Endothelial cell of umbilical vein (primary cell): ENCODE data around the gene BORCS5. TPM values are rescaled to one million over a fixed set of nuclear protein-coding genes. Genes with fewer than 3 reads are reported as not detected.

Source experiments
- BruUV-seq: library from RNA; stranded (reverse); fragments of 400-500 nt; replicated peaks from 2 replicates; lab custom pipeline; 2021; lab: Mats Ljungman, UMichigan
- CTCF ChIA-PET: fragments of 300-600, 350-600 bp; sonication (Branson Sonifier 250); formaldehyde crosslinking; loops from one replicate; lab custom pipeline; 2021; ENCODE audit warnings: antibody characterized with exemption, inconsistent platforms; lab: Charles Lee
- POLR2A ChIA-PET: fragments of 300-600, 350-600 bp; sonication (Branson Sonifier 250); formaldehyde crosslinking; loops from one replicate; lab custom pipeline; 2021; ENCODE audit warnings: antibody characterized with exemption, inconsistent platforms; lab: Charles Lee
- DNase-seq: peaks from one replicate; pipeline ENCODE4 v3.0.0-alpha.2; 2011; ENCODE audit warnings: low read depth, low spot score
- FAIRE-seq: peaks from 2 replicates; lab custom pipeline; 2011; peaks lifted over from hg19 to GRCh38; lab: Jason Lieb, UNC
- H2AFZ ChIP-seq: 2 replicates; pipeline ENCODE4 v1.6.0; 2012; ENCODE audit warnings: low read depth, low read length, control low read depth, inconsistent platforms
- H3K27ac ChIP-seq: 2 replicates; pipeline ENCODE4 v1.5.1; 2011; ENCODE audit warnings: low read depth, mild to moderate bottlenecking, control low read depth, low read length, moderate library complexity; ENCODE audit not compliant: insufficient read depth
- H3K27me3 ChIP-seq, 2 experiments: 2 replicates each; pipeline versions ENCODE4 v1.6.0 to v1.6.1; 2011; ENCODE audit warnings: low read length in 2 of 2, mixed read lengths in 1 of 2; ENCODE audit not compliant: control insufficient read depth in 2 of 2, insufficient read depth in 2 of 2
- H3K36me3 ChIP-seq, 2 experiments: 2 replicates in 1 of 2; 3 replicates in 1 of 2; pipeline ENCODE4 v1.5.1; 2011; ENCODE audit warnings: low read length in 2 of 2, mild to moderate bottlenecking in 1 of 2, moderate library complexity in 1 of 2; ENCODE audit not compliant: control insufficient read depth in 2 of 2, insufficient read depth in 2 of 2; ENCODE audit errors: extremely low read depth in 1 of 2
- H3K4me1 ChIP-seq: 3 replicates; pipeline ENCODE4 v1.5.1; 2011; ENCODE audit warnings: mild to moderate bottlenecking, low read length; ENCODE audit not compliant: control insufficient read depth, insufficient read depth; ENCODE audit errors: extremely low read depth
- H3K4me2 ChIP-seq: 2 replicates; pipeline ENCODE4 v1.6.1; 2011; ENCODE audit warnings: low read length, control low read depth, mixed read lengths; ENCODE audit not compliant: insufficient read depth
- H3K4me3 ChIP-seq, 3 experiments: fragments of 200-600 bp in 1 of 3; sonication (generic), shearing (Covaris generic) in 1 of 3; replicated peaks in 1 of 3; 2 replicates each; pipeline ENCODE4 v1.5.1; 2011 to 2016; ENCODE audit warnings: control low read depth in 3 of 3, low read length in 3 of 3, mild to moderate bottlenecking in 2 of 3, inconsistent platforms in 1 of 3, low read depth in 1 of 3, moderate library complexity in 1 of 3; ENCODE audit not compliant: insufficient read depth in 1 of 3
- H3K79me2 ChIP-seq: 2 replicates; pipeline ENCODE4 v1.6.0; 2012; ENCODE audit warnings: low read length, inconsistent platforms; ENCODE audit not compliant: control insufficient read depth, insufficient read depth
- H3K9ac ChIP-seq: replicated peaks from 2 replicates; pipeline ENCODE3; 2011; ENCODE audit warnings: low read length, control low read depth; ENCODE audit not compliant: insufficient read depth; ENCODE audit errors: extremely low read depth
- H3K9me1 ChIP-seq: replicated peaks from 3 replicates; pipeline ENCODE4 v1.6.0; 2011; ENCODE audit warnings: mild to moderate bottlenecking, low read length; ENCODE audit not compliant: control insufficient read depth, insufficient read depth; ENCODE audit errors: extremely low read depth
- H3K9me3 ChIP-seq: replicated peaks from 2 replicates; pipeline ENCODE4 v1.5.1; 2012; ENCODE audit warnings: low read length, inconsistent platforms; ENCODE audit not compliant: control insufficient read depth, insufficient read depth
- H4K20me1 ChIP-seq: replicated peaks from 2 replicates; pipeline ENCODE3; 2011; ENCODE audit warnings: mild to moderate bottlenecking, low read length; ENCODE audit not compliant: control insufficient read depth, insufficient read depth; ENCODE audit errors: extremely low read depth
- GATA2 ChIP-seq: IDR thresholded peaks from 2 replicates; pipeline ENCODE4 v1.7.0; 2011; ENCODE audit warnings: low read depth, mild to moderate bottlenecking, moderate library complexity, mixed read lengths, low read length; ENCODE audit not compliant: insufficient read length, insufficient read depth
- MYC ChIP-seq: IDR thresholded peaks from one replicate; pipeline ENCODE4 v1.6.1; 2011; ENCODE audit warnings: mild to moderate bottlenecking, low read depth, low read length
- POLR2A ChIP-seq: IDR thresholded peaks from 2 replicates; pipeline ENCODE4 v1.6.1; 2012; ENCODE audit warnings: low read depth, mild to moderate bottlenecking, control low read depth, low read length
- dilution Hi-C: fragments of 300-500 bp; cut with MboI; formaldehyde crosslinking; loops from one replicate; pipeline ENCODE4 v1.15.0; 2019; ENCODE audit warnings: low sequenced_read_pairs; ENCODE audit not compliant: extremely low pct_ligation_motif_present
- intact Hi-C: fragments of 100-400 bp; cut with micrococcal nuclease; formaldehyde crosslinking; loops from one replicate; pipeline ENCODE4 v1.10.0; 2022
- polyA plus RNA-seq, 4 experiments: library from polyadenylated mRNA; depleted of rRNA in 3 of 4; stranded (reverse) in 3 of 4; unstranded in 1 of 4; fragments of >200 nt; gene quantifications; 2 replicates each; pipeline versions ENCODE4 v1.2.1 to v1.2.3, GENCODE V29; 2011 to 2012; ENCODE audit warnings: missing spikeins in 1 of 4
- total RNA-seq: library from RNA; stranded (reverse); gene quantifications from 2 replicates; pipeline ENCODE4 v1.2.3, GENCODE V29; 2021
- TF ChIP-seq, protein P1 (sequence below), 2 donors: IDR thresholded peaks; 1 replicate in 1 of 2; 2 replicates in 1 of 2; pipeline ENCODE4 v1.5.1; 2011; ENCODE audit warnings: low read length in 2 of 2, mild to moderate bottlenecking in 2 of 2, moderate library complexity in 2 of 2, control low read depth in 1 of 2, inconsistent platforms in 1 of 2, low read depth in 1 of 2; ENCODE audit not compliant: insufficient read depth in 1 of 2; ENCODE audit errors: extremely low read depth in 1 of 2

BORCS5 gene
- total and polyA plus RNA-seq, 2 donors (not counting 3 experiments of a cell fraction or from before 2014, with no cell fraction given): 8.3 to 10.5 TPM

DNA sequence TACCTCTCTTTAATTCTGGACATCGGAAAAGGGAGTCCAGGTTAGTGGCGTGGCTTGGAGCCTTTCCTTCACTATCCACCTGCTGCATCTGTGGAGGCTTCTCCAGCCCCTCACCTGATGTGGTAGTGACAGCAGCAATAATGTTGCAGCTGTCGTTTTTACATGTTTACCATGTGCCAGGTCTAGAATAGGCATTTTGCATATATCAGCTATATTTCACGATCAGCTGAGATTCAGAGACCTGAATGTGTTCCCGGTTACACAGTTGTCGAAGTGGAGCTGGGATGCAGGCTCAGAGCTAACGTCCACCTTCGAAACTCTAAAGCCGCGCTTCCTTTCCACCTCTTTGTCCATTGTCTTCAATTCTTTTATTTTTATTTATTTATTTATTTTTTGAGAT, 91.0 kb downstream of the BORCS5 start:
- peaks cover 17% of the 10 kb centered on the region for H3K4me1 ChIP-seq
- BruUV-seq: no TSS peak
- ChIA-PET CTCF (interaction anchor here (0.6 to 1.1 kb wide), 2 partner anchors 9 to 10 kb away, joined by 3 to 4 read pairs; no protein-coding TSS in a partner anchor), POLR2A (no interaction called here)
- H3K27ac ChIP-seq: no peak overlapping the region
- no peaks in the 10 kb centered on the region for H3K9me3 ChIP-seq
- no peak overlapping the region for H2AFZ ChIP-seq
- H3K9ac ChIP-seq: no peak overlapping the region
- dilution Hi-C loops (no loop called here), intact Hi-C loops (no loop called here)
- FAIRE-seq: no peak
- no peaks in the 10 kb centered on the region for H3K9me1 ChIP-seq
- H3K27me3 ChIP-seq: no peaks in the 10 kb centered on the region
- H4K20me1 ChIP-seq: no peaks in the 10 kb centered on the region
- H3K4me3 ChIP-seq: no peak overlapping the region
- H3K4me2 ChIP-seq: no peak overlapping the region
- no peaks in the 10 kb centered on the region for H3K79me2 ChIP-seq
- no peak for TF ChIP-seq MYC
- no peaks in the 10 kb centered on the region for H3K36me3 ChIP-seq
- DNase-seq: no peak

DNA sequence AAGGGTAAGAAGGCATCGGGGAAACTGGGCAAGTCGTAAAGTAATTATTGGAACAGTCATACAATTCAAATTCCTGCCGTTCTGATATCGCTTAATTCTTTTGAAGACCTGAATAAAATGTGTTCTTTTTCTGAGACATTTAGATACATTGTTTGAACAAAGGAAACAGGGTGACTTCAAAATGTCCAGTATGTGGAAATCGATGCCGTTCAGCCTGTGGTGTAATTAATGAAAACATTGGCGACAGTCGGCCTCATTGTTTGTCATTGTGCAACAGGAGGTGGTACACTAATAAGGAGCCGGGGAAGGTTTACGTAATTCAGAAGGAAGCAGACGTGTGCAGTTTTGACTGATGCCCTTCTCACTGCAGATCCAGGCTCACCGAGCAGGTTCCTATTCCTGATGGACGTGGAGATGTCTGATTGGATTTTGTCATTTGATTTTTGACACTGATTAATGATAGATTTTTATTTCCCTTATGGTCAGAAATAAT, 92.7 kb downstream of the BORCS5 start:
- TF ChIP-seq, protein P1, sequence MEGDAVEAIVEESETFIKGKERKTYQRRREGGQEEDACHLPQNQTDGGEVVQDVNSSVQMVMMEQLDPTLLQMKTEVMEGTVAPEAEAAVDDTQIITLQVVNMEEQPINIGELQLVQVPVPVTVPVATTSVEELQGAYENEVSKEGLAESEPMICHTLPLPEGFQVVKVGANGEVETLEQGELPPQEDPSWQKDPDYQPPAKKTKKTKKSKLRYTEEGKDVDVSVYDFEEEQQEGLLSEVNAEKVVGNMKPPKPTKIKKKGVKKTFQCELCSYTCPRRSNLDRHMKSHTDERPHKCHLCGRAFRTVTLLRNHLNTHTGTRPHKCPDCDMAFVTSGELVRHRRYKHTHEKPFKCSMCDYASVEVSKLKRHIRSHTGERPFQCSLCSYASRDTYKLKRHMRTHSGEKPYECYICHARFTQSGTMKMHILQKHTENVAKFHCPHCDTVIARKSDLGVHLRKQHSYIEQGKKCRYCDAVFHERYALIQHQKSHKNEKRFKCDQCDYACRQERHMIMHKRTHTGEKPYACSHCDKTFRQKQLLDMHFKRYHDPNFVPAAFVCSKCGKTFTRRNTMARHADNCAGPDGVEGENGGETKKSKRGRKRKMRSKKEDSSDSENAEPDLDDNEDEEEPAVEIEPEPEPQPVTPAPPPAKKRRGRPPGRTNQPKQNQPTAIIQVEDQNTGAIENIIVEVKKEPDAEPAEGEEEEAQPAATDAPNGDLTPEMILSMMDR (IDR thresholded peaks at IDR 0.05; ENCODE audit: extremely low read depth in 1 of 2, insufficient read depth in 1 of 2, low read depth in 1 of 2, low read length in 2 of 2): no peak
- TF ChIP-seq MYC (no peak), POLR2A (no peak), GATA2 (no peak)
- no peak overlapping the region for H3K9ac ChIP-seq
- ChIA-PET POLR2A (no interaction called here), CTCF (no interaction called here)
- DNase-seq: no peak
- no peaks in the 10 kb centered on the region for H3K27me3 ChIP-seq
- no peaks in the 10 kb centered on the region for H4K20me1 ChIP-seq
- no peak for FAIRE-seq
- BruUV-seq: no TSS peak
- no peaks in the 10 kb centered on the region for H3K9me3 ChIP-seq
- intact Hi-C loops (no loop called here), dilution Hi-C loops (no loop called here)
- no peaks in the 10 kb centered on the region for H3K9me1 ChIP-seq
- H3K4me3 ChIP-seq: no peak overlapping the region
- H3K27ac ChIP-seq: no peak overlapping the region
- no peaks in the 10 kb centered on the region for H3K36me3 ChIP-seq
- no peaks in the 10 kb centered on the region for H3K79me2 ChIP-seq
- no peak overlapping the region for H2AFZ ChIP-seq
- no peak overlapping the region for H3K4me2 ChIP-seq
- H3K4me1 ChIP-seq: no peaks in the 10 kb centered on the region
